ENCODE data around the gene LEP. TPM values are rescaled to one million over a fixed set of nuclear protein-coding genes. Genes with fewer than 3 reads are reported as not detected.

LEP gene
- total and polyA plus RNA-seq, 9 of the 15 experiments (the other 6 are each of a cell fraction or from before 2014, with no cell fraction given) = not detected

DNA sequence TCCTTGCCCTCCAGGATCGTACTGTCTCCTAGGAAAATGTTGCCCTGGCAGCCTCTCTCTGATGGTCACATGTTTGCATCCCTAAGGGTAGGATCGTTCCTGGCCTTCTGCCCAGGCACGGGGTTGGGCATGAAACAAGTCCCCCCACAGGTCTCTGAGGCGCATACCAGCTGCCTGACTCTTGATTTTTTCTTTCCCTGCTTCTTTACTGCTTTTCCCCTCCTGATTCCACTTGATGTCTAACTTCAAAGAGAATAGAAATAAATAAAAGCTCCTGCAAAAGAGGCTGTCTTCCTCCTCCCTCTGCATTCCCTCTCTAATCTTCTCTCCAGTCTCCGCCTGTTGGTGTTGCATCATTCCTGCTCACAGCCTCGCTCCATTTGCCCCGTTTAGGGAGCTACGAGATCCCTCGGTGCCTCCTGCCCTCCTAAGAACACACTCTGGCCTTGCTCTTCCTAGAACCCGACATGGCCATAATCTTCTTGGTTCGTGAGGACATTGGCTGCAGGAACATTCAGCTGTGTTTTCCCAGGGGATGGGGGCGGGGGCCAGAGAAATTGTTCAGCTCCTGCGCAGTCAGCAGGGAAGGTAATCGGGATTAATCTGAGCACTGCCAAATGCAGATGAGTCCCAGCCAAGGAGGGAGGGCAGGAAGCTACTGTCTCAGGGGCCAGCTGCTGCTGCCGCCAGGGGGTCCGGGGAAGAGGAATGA lies 26.0 kb downstream of the LEP start:
- DNase-seq (ENCODE audit: extremely low read depth in 1 of 4, low spot score in 3 of 4) (peak in 1 of 4 experiments; percentile 30), ATAC-seq (peak; percentile 73), FAIRE-seq (peak; percentile 49)
- H3K9ac ChIP-seq (ENCODE audit: insufficient read depth in 1 of 2, low read depth in 2 of 2, low read length in 2 of 2) = peak overlapping the region; percentile 53 to 74; a peak in 2 of 4 replicates
- H3K79me2 ChIP-seq (ENCODE audit: control insufficient read depth, insufficient read depth, low read length) = no peaks in the 10 kb centered on the region
- H2AFZ ChIP-seq (ENCODE audit: low read depth, low read length) = peak overlapping the region; percentile 80
- no peaks in the 10 kb centered on the region for H3K9me1 ChIP-seq (ENCODE audit: control insufficient read depth, insufficient read depth, low read length)
- BruUV-seq (replicated peaks) = no TSS peak
- no peaks in the 10 kb centered on the region for H3K36me3 ChIP-seq (ENCODE audit: control insufficient read depth, insufficient read depth, low read length)
- CTCF ChIA-PET (ENCODE audit: low intra/inter-chr PET ratio) = interaction anchor here (0.6 kb wide), 1 partner anchor 60 kb away, joined by 5 read pairs; no protein-coding TSS in a partner anchor
- POLR2A ChIA-PET = interaction anchor here (0.6 to 1.5 kb wide), 13 partner anchors 8 to 1041 kb away, joined by 3 to 6 read pairs (median 3); no protein-coding TSS in a partner anchor
- intact Hi-C loops (cut with micrococcal nuclease) (no loop called here), in situ Hi-C loops (cut with MboI) (no loop called here)
- H3K4me2 ChIP-seq (ENCODE audit: insufficient read depth, low read length) = peak overlapping the region; percentile 89
- H3K27me3 ChIP-seq (ENCODE audit: control insufficient read depth in 2 of 2, insufficient read depth in 2 of 2, low read length in 2 of 2) = peaks cover 20 to 46% of the 10 kb centered on the region in 2 experiments; a peak in 4 of 5 replicates
- H3K9me3 ChIP-seq (replicated peaks; ENCODE audit: control insufficient read depth, insufficient read depth, low read depth, low read length) = no peaks in the 10 kb centered on the region
- peak overlapping the region; percentile 23; the same call in 1 of the 2 replicates for H3K4me3 ChIP-seq
- 8% methylated on average over 16 of the region's 16 CpGs for WGBS (ENCODE audit: insufficient coverage, low coverage, missing lambda C conversion rate)
- H3K4me1 ChIP-seq (replicated peaks in 1 of 2; ENCODE audit: control insufficient read depth in 2 of 2, insufficient read depth in 2 of 2, low read length in 2 of 2) = peaks cover 12 to 26% of the 10 kb centered on the region in 2 experiments
- no peaks in the 10 kb centered on the region for H4K20me1 ChIP-seq (replicated peaks; ENCODE audit: control insufficient read depth, insufficient read depth, low read length)
- no peak overlapping the region; the same call in 2 of the 3 replicates for H3K27ac ChIP-seq (ENCODE audit: extremely low read depth, low read depth, low read length)
- TF ChIP-seq TARDBP (IDR thresholded peaks at IDR 0.05) (peak; percentile 69; the same call in 1 of the 2 replicates), TEAD2 (tag; IDR thresholded peaks at IDR 0.05) (0 out of 2 replicates have a peak, but pooled peaks have one; percentile 12)
- TF ChIP-seq, protein P1, sequence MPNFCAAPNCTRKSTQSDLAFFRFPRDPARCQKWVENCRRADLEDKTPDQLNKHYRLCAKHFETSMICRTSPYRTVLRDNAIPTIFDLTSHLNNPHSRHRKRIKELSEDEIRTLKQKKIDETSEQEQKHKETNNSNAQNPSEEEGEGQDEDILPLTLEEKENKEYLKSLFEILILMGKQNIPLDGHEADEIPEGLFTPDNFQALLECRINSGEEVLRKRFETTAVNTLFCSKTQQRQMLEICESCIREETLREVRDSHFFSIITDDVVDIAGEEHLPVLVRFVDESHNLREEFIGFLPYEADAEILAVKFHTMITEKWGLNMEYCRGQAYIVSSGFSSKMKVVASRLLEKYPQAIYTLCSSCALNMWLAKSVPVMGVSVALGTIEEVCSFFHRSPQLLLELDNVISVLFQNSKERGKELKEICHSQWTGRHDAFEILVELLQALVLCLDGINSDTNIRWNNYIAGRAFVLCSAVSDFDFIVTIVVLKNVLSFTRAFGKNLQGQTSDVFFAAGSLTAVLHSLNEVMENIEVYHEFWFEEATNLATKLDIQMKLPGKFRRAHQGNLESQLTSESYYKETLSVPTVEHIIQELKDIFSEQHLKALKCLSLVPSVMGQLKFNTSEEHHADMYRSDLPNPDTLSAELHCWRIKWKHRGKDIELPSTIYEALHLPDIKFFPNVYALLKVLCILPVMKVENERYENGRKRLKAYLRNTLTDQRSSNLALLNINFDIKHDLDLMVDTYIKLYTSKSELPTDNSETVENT (CRISPR knock-in tag; IDR thresholded peaks at IDR 0.05) = 0 out of 2 replicates have a peak, but pooled peaks have one; percentile 22
- TF ChIP-seq, protein P2, sequence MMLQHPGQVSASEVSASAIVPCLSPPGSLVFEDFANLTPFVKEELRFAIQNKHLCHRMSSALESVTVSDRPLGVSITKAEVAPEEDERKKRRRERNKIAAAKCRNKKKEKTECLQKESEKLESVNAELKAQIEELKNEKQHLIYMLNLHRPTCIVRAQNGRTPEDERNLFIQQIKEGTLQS (IDR thresholded peaks at IDR 0.05) = peak; percentile 99
- TF ChIP-seq, protein P2 (CRISPR knock-in tag; conservative IDR thresholded peaks at IDR 0.05) = peak; percentile 81; the same call in 1 of the 2 replicates
